ENCODE measurements around the gene UBR2.

UBR2 gene

GRCh38 chr6:42563697-42564505 lies at the start of gene UBR2:
TSS of gene UBR2 (plus strand) at chr6:42564029. CDS start at chr6:42564320, 291 bp downstream.
- peak; percentile 93 for DNase-seq

GRCh38 chr6:42514745-42515144 lies 49.1 kb upstream of the UBR2 start:
- no peak for DNase-seq

GRCh38 chr6:42519779-42520178 lies 44.0 kb upstream of the UBR2 start:
- no peak for DNase-seq

GRCh38 chr6:42520786-42521607 lies 42.8 kb upstream of the UBR2 start:
- DNase-seq = peak; percentile 40

GRCh38 chr6:42522036-42522435 lies 41.8 kb upstream of the UBR2 start:
- DNase-seq = no peak

- no peak for DNase-seq
These were observed 40.7 kb upstream of the UBR2 start for GRCh38 chr6:42522942-42523814.

- DNase-seq = no peak
These were observed 38.6 kb upstream of the UBR2 start for GRCh38 chr6:42525206-42525605.

- DNase-seq = no peak
These were observed 37.2 kb upstream of the UBR2 start for GRCh38 chr6:42526616-42527015.

- no peak for DNase-seq
These were observed 36.6 kb upstream of the UBR2 start for GRCh38 chr6:42527204-42527603.

- no peak for DNase-seq
These were observed 33.5 kb upstream of the UBR2 start for GRCh38 chr6:42530296-42530695.

- no peak for DNase-seq
These were observed 33.1 kb upstream of the UBR2 start for GRCh38 chr6:42530751-42531150.

GRCh38 chr6:42532038-42532669 lies 31.7 kb upstream of the UBR2 start:
- no peak for DNase-seq

GRCh38 chr6:42533794-42534193 lies 30.0 kb upstream of the UBR2 start:
- DNase-seq = no peak

- DNase-seq = no peak
These were observed 26.3 kb upstream of the UBR2 start for GRCh38 chr6:42537536-42537935.

GRCh38 chr6:42539135-42539534 lies 24.7 kb upstream of the UBR2 start:
- DNase-seq = no peak

- DNase-seq = no peak
These were observed 18.5 kb upstream of the UBR2 start for GRCh38 chr6:42545226-42545773.

GRCh38 chr6:42547407-42548329 lies 16.2 kb upstream of the UBR2 start:
- peak; percentile 80 for DNase-seq

GRCh38 chr6:42550277-42550676 lies 13.6 kb upstream of the UBR2 start:
- DNase-seq = no peak

GRCh38 chr6:42551217-42551616 lies 12.6 kb upstream of the UBR2 start:
- no peak for DNase-seq

- DNase-seq = no peak
These were observed 11.4 kb upstream of the UBR2 start for GRCh38 chr6:42552380-42552779.
